ENCODE results near the gene STAT5B. TPM values are rescaled to one million over a fixed set of nuclear protein-coding genes. Genes with fewer than 3 reads are reported as not detected.

The STAT5B gene
- total and polyA plus RNA-seq, 2 of the 8 experiments (the other 6 are each of a cell fraction or from before 2014, with no cell fraction given) = 35.3 to 52.6 TPM

DNA sequence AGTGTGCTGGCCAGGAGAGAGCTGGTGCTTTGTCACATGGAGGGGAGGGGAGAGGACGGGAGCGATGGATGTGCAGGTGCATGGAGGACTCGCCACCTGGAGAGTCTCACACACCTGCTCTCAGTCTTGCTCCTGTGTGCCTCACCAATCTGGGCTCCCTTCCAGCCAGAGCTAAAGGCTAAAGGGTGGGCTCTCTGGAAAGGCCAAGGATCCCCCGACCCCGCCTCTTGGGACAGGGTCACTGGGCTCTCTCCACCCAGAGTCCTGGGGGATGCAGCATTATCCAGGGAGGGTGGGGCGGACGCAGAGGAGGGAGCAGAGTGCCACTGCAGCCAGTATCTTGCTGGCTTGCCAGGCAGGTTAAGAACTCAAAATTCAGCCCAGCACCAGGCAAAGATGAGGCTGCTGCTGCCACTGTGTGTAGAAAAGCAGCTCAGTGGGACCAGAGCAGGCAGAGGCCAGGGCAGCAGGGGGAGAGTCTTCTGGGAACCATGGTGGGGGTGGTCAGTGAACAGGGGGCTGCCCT, 5.4 kb upstream of the STAT5B start (continued):
- TF ChIP-seq BACH1 (IDR thresholded peaks at IDR 0.05; ENCODE audit: low read length) = no peak
- TF ChIP-seq JUN (IDR thresholded peaks at IDR 0.05; ENCODE audit: low read depth, low read length) = no peak
- no peak for TF ChIP-seq TCF12 (IDR thresholded peaks at IDR 0.05; ENCODE audit: low read depth, low read length)
- no peak for TF ChIP-seq EGR1 (IDR thresholded peaks at IDR 0.05; ENCODE audit: borderline replicate concordance, low read depth, low read length)
- no peak for TF ChIP-seq KDM4A (IDR thresholded peaks at IDR 0.05; ENCODE audit: low read depth, low read length, severe bottlenecking)
- no peak for TF ChIP-seq SP1 (IDR thresholded peaks at IDR 0.05; ENCODE audit: low read depth, low read length)
- TF ChIP-seq, protein P1, sequence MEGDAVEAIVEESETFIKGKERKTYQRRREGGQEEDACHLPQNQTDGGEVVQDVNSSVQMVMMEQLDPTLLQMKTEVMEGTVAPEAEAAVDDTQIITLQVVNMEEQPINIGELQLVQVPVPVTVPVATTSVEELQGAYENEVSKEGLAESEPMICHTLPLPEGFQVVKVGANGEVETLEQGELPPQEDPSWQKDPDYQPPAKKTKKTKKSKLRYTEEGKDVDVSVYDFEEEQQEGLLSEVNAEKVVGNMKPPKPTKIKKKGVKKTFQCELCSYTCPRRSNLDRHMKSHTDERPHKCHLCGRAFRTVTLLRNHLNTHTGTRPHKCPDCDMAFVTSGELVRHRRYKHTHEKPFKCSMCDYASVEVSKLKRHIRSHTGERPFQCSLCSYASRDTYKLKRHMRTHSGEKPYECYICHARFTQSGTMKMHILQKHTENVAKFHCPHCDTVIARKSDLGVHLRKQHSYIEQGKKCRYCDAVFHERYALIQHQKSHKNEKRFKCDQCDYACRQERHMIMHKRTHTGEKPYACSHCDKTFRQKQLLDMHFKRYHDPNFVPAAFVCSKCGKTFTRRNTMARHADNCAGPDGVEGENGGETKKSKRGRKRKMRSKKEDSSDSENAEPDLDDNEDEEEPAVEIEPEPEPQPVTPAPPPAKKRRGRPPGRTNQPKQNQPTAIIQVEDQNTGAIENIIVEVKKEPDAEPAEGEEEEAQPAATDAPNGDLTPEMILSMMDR (IDR thresholded peaks at IDR 0.05; ENCODE audit: control extremely low read depth in 1 of 3, insufficient read depth in 1 of 3, low read depth in 1 of 3, low read length in 3 of 3) = no peak

Data from H1 (cell line).